ENCODE results near the gene ABO. TPM values are rescaled to one million over a fixed set of nuclear protein-coding genes. Genes with fewer than 3 reads are reported as not detected.

The ABO gene
- total RNA-seq, 1 experiment from 2014 or later, result 0.37 TPM

GRCh38 chr9:133235549-133236222 lies 39.3 kb downstream of the ABO start:
- no peak overlapping the region for H3K4me3 Mint-ChIP-seq
- peaks cover 56% of the 10 kb centered on the region for H3K27me3 Mint-ChIP-seq (ENCODE audit: low read depth)
- Histone ChIP-seq H3K56ac (ENCODE audit: insufficient read length, low read depth, low read length) (no peak overlapping the region), H4K20me1 (ENCODE audit: control insufficient read depth, insufficient read depth, insufficient read length) (no peaks in the 10 kb centered on the region), H3K27me3 (ENCODE audit: insufficient read depth, low read length) (no peaks in the 10 kb centered on the region; the same call in 1 of the 2 replicates), H3K18ac (ENCODE audit: insufficient read length, low read depth, low read length) (no peak overlapping the region), H3K27ac (ENCODE audit: insufficient read length, low read depth, low read length) (no peak overlapping the region), H2AK5ac (ENCODE audit: insufficient read length, low read length) (no peak overlapping the region), H4K8ac (replicated peaks; ENCODE audit: insufficient read length, low read depth, low read length) (no peak overlapping the region), H2AFZ (ENCODE audit: low read length) (no peak overlapping the region), H2BK5ac (ENCODE audit: insufficient read length, low read length) (no peak overlapping the region), H3K14ac (ENCODE audit: insufficient read depth, low read length) (no peak overlapping the region), H3K79me2 (ENCODE audit: insufficient read depth, low read length) (no peaks in the 10 kb centered on the region), H3K9ac (ENCODE audit: extremely low read depth, insufficient read length, low read length) (no peak overlapping the region), H4K5ac (ENCODE audit: insufficient read length, low read depth, low read length) (no peak overlapping the region), H3K23me2 (ENCODE audit: insufficient read length, low read depth, low read length, poor library complexity, severe bottlenecking) (peaks cover 9% of the 10 kb centered on the region), H2BK120ac (ENCODE audit: low read depth, low read length, poor library complexity, severe bottlenecking) (no peak overlapping the region), H3K23ac (ENCODE audit: insufficient read length, low read depth, low read length) (no peak overlapping the region), H2BK15ac (ENCODE audit: low read depth, low read length) (no peak overlapping the region), H4K91ac (ENCODE audit: insufficient read length, low read depth, low read length) (no peak overlapping the region), H3K4me1 (ENCODE audit: insufficient read depth, low read length) (no peaks in the 10 kb centered on the region), H2BK20ac (ENCODE audit: low read depth, low read length, poor library complexity, severe bottlenecking) (no peak overlapping the region), H3K79me1 (ENCODE audit: insufficient read depth, low read depth, low read length, poor library complexity, severe bottlenecking) (no peaks in the 10 kb centered on the region), H3K9me3 (ENCODE audit: control insufficient read depth, low read depth, low read length) (no peaks in the 10 kb centered on the region), H3T11ph (ENCODE audit: low read length) (no peak overlapping the region), H3K4ac (ENCODE audit: low read depth, low read length) (no peak overlapping the region), H2BK12ac (ENCODE audit: insufficient read length, low read depth, low read length) (no peak overlapping the region), H3K4me2 (ENCODE audit: insufficient read depth, insufficient read length, low read length) (no peak overlapping the region)
- WGBS (ENCODE audit: extremely low coverage, insufficient read length, low lambda C conversion rate), result no CpG with 5 or more reads among the region's 11 CpGs
- H3K4me1 Mint-ChIP-seq, result peaks cover 5% of the 10 kb centered on the region in 2 experiments
- H3K9me3 Mint-ChIP-seq, result no peaks in the 10 kb centered on the region; a peak in 1 of 5 replicates
- no peak overlapping the region for H3K27ac Mint-ChIP-seq
- no peak for TF ChIP-seq CTCF (conservative IDR thresholded peaks at IDR 0.05)
- DNase-seq, result no peak
- H3K36me3 Mint-ChIP-seq (ENCODE audit: insufficient read depth in 1 of 3, low read depth in 3 of 3), result no peaks in the 10 kb centered on the region; a peak in 2 of 7 replicates

Measured in H9 (cell line).